CD4-positive, CD25-positive, alpha-beta regulatory T cell (primary cell): ENCODE measurements around the gene NINJ2. TPM values are rescaled to one million over a fixed set of nuclear protein-coding genes. Genes with fewer than 3 reads are reported as not detected.

ENCODE experiments used
- ATAC-seq, 2 donors: fragments of 150-1000 bp; cut with Tn5 transposase; one replicate each; pipeline ENCODE4 v1.10.0; 2021; ENCODE audit warnings: low read depth in 2 of 2, moderate number of reproducible peaks in 2 of 2, moderate library complexity in 1 of 2
- DNase-seq, 3 donors: peaks; one replicate each; pipeline versions ENCODE4 v3.0.0 to v3.0.0-alpha.2; 2012 to 2022; ENCODE audit warnings: mixed read lengths in 1 of 3
- H3K27ac ChIP-seq: one replicate; pipeline ENCODE4 v1.7.0; 2013; ENCODE audit warnings: mild to moderate bottlenecking, low read length; ENCODE audit not compliant: insufficient read depth, poor library complexity, severe bottlenecking
- H3K27me3 ChIP-seq: one replicate; pipeline ENCODE4 v1.7.0; 2013; ENCODE audit warnings: low read length; ENCODE audit not compliant: control insufficient read depth, insufficient read depth
- H3K36me3 ChIP-seq: one replicate; pipeline ENCODE4 v1.7.0; 2013; ENCODE audit warnings: mild to moderate bottlenecking, low read length, moderate library complexity; ENCODE audit not compliant: control insufficient read depth, insufficient read depth
- H3K4me1 ChIP-seq: 2 replicates; pipeline ENCODE4 v1.7.0; 2013; ENCODE audit warnings: mild to moderate bottlenecking, low read length; ENCODE audit not compliant: insufficient read depth, control insufficient read depth, poor library complexity, severe bottlenecking
- H3K4me3 ChIP-seq: one replicate; pipeline ENCODE4 v1.7.0; 2013; ENCODE audit warnings: low read depth, mild to moderate bottlenecking, low read length, moderate library complexity
- H3K9me3 ChIP-seq, 2 experiments: 1 replicate in 1 of 2; 2 replicates in 1 of 2; pipeline ENCODE4 v1.7.0; 2013; ENCODE audit warnings: low read length in 2 of 2, mild to moderate bottlenecking in 1 of 2, moderate library complexity in 1 of 2; ENCODE audit not compliant: control insufficient read depth in 2 of 2
- H3K27ac Mint-ChIP-seq, 3 donors: one replicate each; pipeline ENCODE4 v1.8.0; 2020 to 2022; ENCODE audit warnings: mild to moderate bottlenecking in 3 of 3, mixed read lengths in 3 of 3, moderate library complexity in 2 of 3
- H3K27me3 Mint-ChIP-seq: one replicate; pipeline ENCODE4 v1.8.0; 2022; ENCODE audit warnings: mild to moderate bottlenecking, mixed read lengths
- H3K36me3 Mint-ChIP-seq: one replicate; pipeline ENCODE4 v1.8.0; 2020; ENCODE audit warnings: mixed read lengths
- H3K4me1 Mint-ChIP-seq, 4 donors: one replicate each; pipeline ENCODE4 v1.8.0; 2020 to 2022; ENCODE audit warnings: mixed read lengths in 4 of 4, mild to moderate bottlenecking in 1 of 4
- H3K4me3 Mint-ChIP-seq, 4 donors: one replicate each; pipeline ENCODE4 v1.8.0; 2020 to 2022; ENCODE audit warnings: mild to moderate bottlenecking in 4 of 4, mixed read lengths in 4 of 4, moderate library complexity in 3 of 4
- H3K9me3 Mint-ChIP-seq, 7 donors: one replicate each; pipeline ENCODE4 v1.8.0; 2020 to 2022; ENCODE audit warnings: mixed read lengths in 7 of 7, mild to moderate bottlenecking in 3 of 7, moderate library complexity in 2 of 7
- polyA plus RNA-seq, 4 donors: library from polyadenylated mRNA; unstranded; fragments of 300-500 nt; fragmentation: Illumina TruSeq; gene quantifications; one replicate each; pipeline ENCODE4 v1.2.3, GENCODE V29; 2021
- total RNA-seq: library from RNA; stranded (reverse); gene quantifications from one replicate; pipeline ENCODE4 v1.2.3, GENCODE V29; 2022

NINJ2 gene
- total and polyA plus RNA-seq, 5 donors from 2014 or later = 16.8 to 170 (median 125) TPM

GRCh38 chr12:592024-592505 is 71.2 kb downstream of the NINJ2 start:
- DNase-seq (no peak), ATAC-seq (no peak)
- Mint-ChIP-seq H3K27me3 (no peaks in the 10 kb centered on the region), H3K36me3 (peaks cover 3% of the 10 kb centered on the region), H3K9me3 (peaks cover 0 to 2% (median 0%) of the 10 kb centered on the region in 7 donors), H3K4me3 (no peak overlapping the region), H3K4me1 (peaks cover 2 to 20% (median 3%) of the 10 kb centered on the region in 4 donors), H3K27ac (peak overlapping the region in 1 of 3 donors; percentile 67)
- Histone ChIP-seq H3K27ac (no peak overlapping the region), H3K36me3 (no peaks in the 10 kb centered on the region), H3K4me3 (no peak overlapping the region), H3K4me1 (no peaks in the 10 kb centered on the region), H3K27me3 (no peaks in the 10 kb centered on the region), H3K9me3 (no peaks in the 10 kb centered on the region)

GRCh38 chr12:591167-592023 is 71.8 kb downstream of the NINJ2 start:
- no peaks in the 10 kb centered on the region for H3K9me3 ChIP-seq
- Mint-ChIP-seq H3K36me3 (peaks cover 3% of the 10 kb centered on the region), H3K4me1 (peaks cover 2 to 20% (median 3%) of the 10 kb centered on the region in 4 donors), H3K27me3 (no peaks in the 10 kb centered on the region), H3K27ac (peak overlapping the region in 1 of 3 donors; percentile 67), H3K9me3 (peaks cover 0 to 2% (median 0%) of the 10 kb centered on the region in 7 donors), H3K4me3 (no peak overlapping the region)
- no peaks in the 10 kb centered on the region for H3K27me3 ChIP-seq
- H3K4me1 ChIP-seq = no peaks in the 10 kb centered on the region
- H3K27ac ChIP-seq = no peak overlapping the region
- no peak for DNase-seq
- H3K36me3 ChIP-seq = no peaks in the 10 kb centered on the region
- ATAC-seq = no peak
- no peak overlapping the region for H3K4me3 ChIP-seq

DNA sequence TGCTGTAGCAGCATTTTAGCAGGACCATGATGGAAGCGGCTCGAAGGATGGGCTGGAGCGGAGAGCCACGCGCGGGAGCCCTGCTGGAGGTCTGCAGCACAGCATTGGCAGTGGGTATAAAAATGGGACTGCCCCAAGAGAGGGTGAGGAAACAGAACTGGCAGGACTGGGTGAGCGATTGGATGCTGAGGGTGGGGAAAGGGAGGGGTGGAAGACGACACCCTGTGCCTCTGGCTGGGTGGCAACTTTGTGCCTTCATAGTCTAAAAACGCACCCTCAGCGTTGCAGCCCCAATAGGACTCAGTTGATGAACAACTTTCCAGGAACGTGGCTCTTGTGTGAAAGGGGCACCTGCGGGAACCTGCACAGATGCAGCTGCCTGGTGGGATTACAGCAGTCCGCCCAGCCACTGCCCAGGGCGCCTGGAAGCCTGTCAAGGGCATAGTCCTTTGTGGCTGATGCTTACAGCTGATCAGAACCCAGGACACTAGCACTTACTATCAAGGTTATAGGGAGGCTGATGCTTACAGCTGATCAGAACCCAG is 73.0 kb downstream of the NINJ2 start:
- Mint-ChIP-seq H3K27ac (peak overlapping the region in 1 of 3 donors; percentile 25), H3K9me3 (peaks cover 0 to 2% (median 0%) of the 10 kb centered on the region in 7 donors), H3K27me3 (no peaks in the 10 kb centered on the region), H3K4me3 (no peak overlapping the region), H3K4me1 (peaks cover 2 to 19% (median 3%) of the 10 kb centered on the region in 4 donors), H3K36me3 (peaks cover 3% of the 10 kb centered on the region)
- Histone ChIP-seq H3K4me1 (no peaks in the 10 kb centered on the region), H3K27ac (no peak overlapping the region), H3K9me3 (no peaks in the 10 kb centered on the region), H3K27me3 (no peaks in the 10 kb centered on the region), H3K36me3 (no peaks in the 10 kb centered on the region), H3K4me3 (no peak overlapping the region)
- ATAC-seq (no peak), DNase-seq (no peak)

- DNase-seq (no peak), ATAC-seq (no peak)
- H3K27ac Mint-ChIP-seq = no peak overlapping the region
Measured at GRCh38 chr12:588646-589045, 74.6 kb downstream of the NINJ2 start.

DNA sequence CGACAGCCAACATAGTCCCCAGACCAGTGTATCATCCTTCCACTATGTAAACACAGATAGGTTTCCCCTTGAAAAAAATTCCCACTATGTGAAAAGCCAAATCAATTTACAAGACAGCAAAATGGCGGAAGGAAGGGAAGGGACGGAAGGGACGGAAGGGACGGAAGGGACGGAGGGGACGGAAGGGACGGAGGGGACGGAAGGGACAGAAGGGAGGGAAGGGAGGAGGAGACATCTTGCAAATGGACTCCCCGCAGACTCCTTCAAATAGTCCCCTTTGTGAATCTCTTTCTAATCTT is 75.3 kb downstream of the NINJ2 start:
- Histone ChIP-seq H3K36me3 (no peaks in the 10 kb centered on the region), H3K9me3 (no peaks in the 10 kb centered on the region), H3K27me3 (no peaks in the 10 kb centered on the region), H3K4me1 (no peaks in the 10 kb centered on the region), H3K27ac (no peak overlapping the region), H3K4me3 (no peak overlapping the region)
- H3K4me1 Mint-ChIP-seq = peaks cover 0 to 6% (median 3%) of the 10 kb centered on the region in 4 donors
- DNase-seq = no peak
- H3K9me3 Mint-ChIP-seq = peaks cover 0 to 1% (median 0%) of the 10 kb centered on the region in 7 donors
- peak overlapping the region in 2 of 3 donors; percentile 28 to 40 for H3K27ac Mint-ChIP-seq
- no peaks in the 10 kb centered on the region for H3K27me3 Mint-ChIP-seq
- H3K4me3 Mint-ChIP-seq = no peak overlapping the region
- no peak for ATAC-seq
- peaks cover 3% of the 10 kb centered on the region for H3K36me3 Mint-ChIP-seq

More at GRCh38 chr12:588646-589045, 74.6 kb downstream of the NINJ2 start:
- Histone ChIP-seq H3K27ac (no peak overlapping the region), H3K27me3 (no peaks in the 10 kb centered on the region), H3K9me3 (no peaks in the 10 kb centered on the region), H3K4me1 (no peaks in the 10 kb centered on the region), H3K4me3 (no peak overlapping the region), H3K36me3 (no peaks in the 10 kb centered on the region)
- H3K4me3 Mint-ChIP-seq = no peak overlapping the region
- H3K9me3 Mint-ChIP-seq = peaks cover 0 to 2% (median 0%) of the 10 kb centered on the region in 7 donors
- peaks cover 2 to 9% (median 3%) of the 10 kb centered on the region in 4 donors for H3K4me1 Mint-ChIP-seq
- peaks cover 3% of the 10 kb centered on the region for H3K36me3 Mint-ChIP-seq
- H3K27me3 Mint-ChIP-seq = no peaks in the 10 kb centered on the region

GRCh38 chr12:587132-588023 is 75.9 kb downstream of the NINJ2 start:
- H3K27ac ChIP-seq = no peak overlapping the region
- ATAC-seq (no peak), DNase-seq (no peak)
- Mint-ChIP-seq H3K36me3 (peaks cover 3% of the 10 kb centered on the region), H3K4me1 (peaks cover 0 to 4% (median 3%) of the 10 kb centered on the region in 4 donors), H3K27ac (peak overlapping the region in 2 of 3 donors; percentile 28 to 62), H3K27me3 (no peaks in the 10 kb centered on the region), H3K9me3 (peaks cover 0 to 1% (median 0%) of the 10 kb centered on the region in 7 donors), H3K4me3 (no peak overlapping the region)
- no peaks in the 10 kb centered on the region for H3K9me3 ChIP-seq
- no peaks in the 10 kb centered on the region for H3K27me3 ChIP-seq
- H3K4me3 ChIP-seq = no peak overlapping the region
- H3K36me3 ChIP-seq = no peaks in the 10 kb centered on the region
- H3K4me1 ChIP-seq = no peaks in the 10 kb centered on the region

DNA sequence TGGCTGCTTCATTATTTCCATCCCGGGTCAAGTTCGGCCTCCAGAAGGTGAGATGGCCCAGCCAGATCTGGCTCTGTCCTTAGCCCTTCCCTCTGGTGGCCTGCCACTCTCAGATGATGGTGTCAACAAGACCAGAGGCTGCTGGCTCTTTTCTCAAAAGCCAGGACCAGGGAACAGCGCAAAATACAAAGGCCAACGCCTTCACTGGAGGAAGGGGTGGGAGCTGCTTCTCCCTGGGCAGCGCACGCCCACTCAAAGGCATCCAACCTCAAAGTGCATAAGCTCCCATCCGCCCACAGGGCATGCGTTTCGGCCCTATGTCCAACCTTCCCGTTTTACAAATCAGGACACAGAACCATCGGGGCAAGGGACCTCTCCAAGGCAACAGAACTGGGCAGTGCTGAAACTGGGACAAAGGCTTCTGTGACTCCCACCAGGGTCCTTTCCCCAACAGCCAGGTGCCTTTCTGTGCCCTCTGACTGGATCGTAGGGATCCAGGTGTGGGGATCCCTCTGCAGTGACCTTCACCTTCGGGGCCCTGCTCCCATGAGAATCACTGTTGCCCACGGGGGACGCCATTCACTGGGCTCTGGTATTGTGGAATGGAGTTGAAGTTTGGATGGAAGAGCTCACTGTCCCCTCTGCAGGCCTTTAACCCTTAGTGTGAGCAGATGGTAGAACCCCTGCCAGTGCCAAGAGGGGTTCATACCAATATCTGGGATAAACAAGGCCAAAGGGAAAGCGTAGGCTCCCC is 76.8 kb downstream of the NINJ2 start:
- Mint-ChIP-seq H3K9me3 (peaks cover 0 to 1% (median 0%) of the 10 kb centered on the region in 7 donors), H3K27me3 (no peaks in the 10 kb centered on the region), H3K27ac (peak overlapping the region in 1 of 3 donors; percentile 62), H3K4me1 (peaks cover 0 to 4% (median 3%) of the 10 kb centered on the region in 4 donors), H3K36me3 (peaks cover 3% of the 10 kb centered on the region), H3K4me3 (no peak overlapping the region)
- Histone ChIP-seq H3K27ac (no peak overlapping the region), H3K4me3 (no peak overlapping the region), H3K36me3 (no peaks in the 10 kb centered on the region), H3K4me1 (no peaks in the 10 kb centered on the region), H3K9me3 (no peaks in the 10 kb centered on the region), H3K27me3 (no peaks in the 10 kb centered on the region)
- no peak for ATAC-seq
- DNase-seq = no peak
